Panc1 (cell line): ENCODE measurements around the gene RETREG1.

ENCODE experiments used
- CTCF ChIP-seq: fragments of 450-650 bp; IDR thresholded peaks from 2 replicates; pipeline ENCODE4 v1.5.1; 2017; ENCODE audit warnings: mild to moderate bottlenecking
- POLR2AphosphoS5 ChIP-seq: IDR thresholded peaks from 2 replicates; pipeline ENCODE4 v1.6.1; 2012; ENCODE audit warnings: mild to moderate bottlenecking, low read depth, low read length, moderate library complexity
- REST ChIP-seq, 2 experiments: IDR thresholded peaks; 2 replicates each; pipeline ENCODE4 v1.6.1; 2011 to 2012; ENCODE audit warnings: low read depth in 2 of 2, control low read depth in 1 of 2, low read length in 1 of 2, mild to moderate bottlenecking in 1 of 2, moderate library complexity in 1 of 2; ENCODE audit not compliant: insufficient read depth in 1 of 2
- TCF7L2 ChIP-seq: IDR thresholded peaks from 2 replicates; pipeline ENCODE4 v1.6.1; 2011; ENCODE audit warnings: mild to moderate bottlenecking, low read depth, low read length, inconsistent platforms

GRCh38 chr5:16484081-16484480 lies 132.7 kb downstream of the RETREG1 start:
- TF ChIP-seq CTCF, result no peak
- no peak for TF ChIP-seq POLR2AphosphoS5
- no peak for TF ChIP-seq TCF7L2
- TF ChIP-seq REST (IDR thresholded peaks at IDR 0.05; ENCODE audit: insufficient read depth in 1 of 2, low read depth in 2 of 2, low read length in 1 of 2), result no peak
